Measurements from ENCODE around the gene CPNE2.
"Not testable (repeated sequence)": the region's sequence is repeated elsewhere in the genome, so short reads cannot be mapped to it uniquely, and the experiment has no call there.

The CPNE2 gene

DNA sequence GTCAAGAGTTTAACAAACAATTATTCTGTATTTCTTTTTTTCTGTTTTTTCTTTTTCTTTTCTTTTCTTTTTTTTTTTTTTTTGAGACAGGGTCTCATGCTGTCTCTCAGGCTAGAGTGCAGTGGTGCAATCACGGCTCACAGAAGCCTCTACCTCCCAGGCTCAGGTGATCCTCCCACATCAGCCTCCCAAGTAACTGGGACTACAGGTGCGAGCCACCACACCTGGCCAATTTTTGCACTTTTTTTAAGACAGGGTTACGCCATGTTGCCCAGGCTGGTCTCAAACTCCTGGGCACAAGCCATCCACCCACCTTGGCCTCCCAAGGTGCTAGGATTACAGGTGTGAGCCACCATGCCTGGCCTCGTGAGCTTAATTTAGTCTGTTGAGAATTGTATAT lies 97.1 kb downstream of the CPNE2 start:
- H3K18ac ChIP-seq (ENCODE audit: low read length); H3K4me3 ChIP-seq (ENCODE audit: low read length); H3K4me2 ChIP-seq (ENCODE audit: low read length); H2AK5ac ChIP-seq (ENCODE audit: low read length); H3K27ac ChIP-seq (ENCODE audit: low read depth, low read length); H2BK15ac ChIP-seq (replicated peaks; ENCODE audit: low read depth); DNase-seq; H3K4me1 ChIP-seq (ENCODE audit: control insufficient read depth, low read depth, low read length); H2BK120ac ChIP-seq (ENCODE audit: low read depth, low read length); H2BK5ac ChIP-seq (ENCODE audit: low read length); H3K4ac ChIP-seq (ENCODE audit: low read depth, low read length); H4K5ac ChIP-seq (ENCODE audit: low read length); H3K23ac ChIP-seq (ENCODE audit: low read length); H4K8ac ChIP-seq (ENCODE audit: low read depth, low read length); H3K27me3 ChIP-seq (ENCODE audit: insufficient read depth, low read length, poor library complexity); H3K36me3 ChIP-seq (ENCODE audit: control insufficient read depth, insufficient read depth, low read length); H3K56ac ChIP-seq (ENCODE audit: low read length); H3K9ac ChIP-seq (ENCODE audit: low read length): not testable (repeated sequence)
- no CpG with 5 or more reads among the region's 4 CpGs for WGBS (ENCODE audit: extremely low coverage, insufficient coverage, low lambda C conversion rate)
- peaks cover 31% of the 10 kb centered on the region for H3K79me2 ChIP-seq (ENCODE audit: control insufficient read depth, insufficient read depth, low read length)
- H3K79me1 ChIP-seq (ENCODE audit: low read length), result peaks cover 13% of the 10 kb centered on the region

DNA sequence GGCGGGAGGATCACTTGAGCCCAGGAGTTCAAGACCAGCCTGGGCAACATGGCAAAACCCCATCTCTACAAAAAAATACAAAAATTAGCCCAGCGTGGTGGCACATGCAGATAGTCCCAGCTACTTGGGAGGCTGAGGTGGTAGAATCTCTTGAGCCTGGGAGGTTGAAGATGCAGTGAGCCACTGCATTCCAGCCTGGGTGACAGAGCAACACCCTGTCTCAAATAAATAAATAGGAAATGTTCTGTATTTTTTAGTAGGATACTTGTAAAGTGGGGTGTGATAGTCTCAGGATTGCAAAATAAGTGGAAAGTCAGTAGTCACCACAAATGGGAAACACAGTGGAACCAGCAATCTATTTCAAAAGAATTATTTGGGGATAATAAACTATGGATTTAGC lies 97.8 kb downstream of the CPNE2 start:
- Histone ChIP-seq H3K18ac (ENCODE audit: low read length) (no peak overlapping the region), H3K79me1 (ENCODE audit: low read length) (peaks cover 11% of the 10 kb centered on the region)

DNA sequence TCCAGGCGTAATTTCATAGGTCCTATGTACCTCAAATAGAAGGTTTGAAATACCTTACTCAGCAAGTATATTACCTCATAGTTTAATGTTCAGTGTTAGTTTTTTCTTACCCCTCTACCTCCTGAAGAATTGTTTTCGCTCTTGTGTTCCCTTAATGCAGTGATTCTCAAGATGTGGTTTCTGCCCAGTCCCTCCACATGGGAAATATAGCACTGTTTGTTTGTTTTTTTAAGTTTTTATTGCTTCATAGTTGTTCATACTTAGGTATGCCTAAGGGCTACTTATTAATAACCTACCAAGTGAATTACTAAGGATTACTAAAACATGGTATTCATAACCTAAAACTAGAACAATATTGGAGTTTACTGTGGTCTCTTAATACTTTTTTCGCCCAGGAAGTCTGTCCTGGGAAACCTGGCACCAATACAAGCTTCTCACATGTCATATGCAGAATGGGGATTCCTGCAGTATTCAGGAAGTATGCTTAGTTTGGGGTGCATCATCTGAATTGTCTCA lies 98.7 kb downstream of the CPNE2 start:
- no peak overlapping the region for H3K56ac ChIP-seq (ENCODE audit: low read length)
- WGBS (ENCODE audit: extremely low coverage, insufficient coverage, low lambda C conversion rate), result no CpG with 5 or more reads among the region's 3 CpGs
- H2AK5ac ChIP-seq (ENCODE audit: low read length), result no peak overlapping the region
- H3K27me3 ChIP-seq (ENCODE audit: insufficient read depth, low read length, poor library complexity), result no peaks in the 10 kb centered on the region
- H3K9ac ChIP-seq (ENCODE audit: low read length), result no peak overlapping the region
- no peak overlapping the region for H3K4ac ChIP-seq (ENCODE audit: low read depth, low read length)
- H3K4me1 ChIP-seq (ENCODE audit: control insufficient read depth, low read depth, low read length), result peaks cover 3% of the 10 kb centered on the region
- H4K8ac ChIP-seq (ENCODE audit: low read depth, low read length), result no peak overlapping the region
- H2BK15ac ChIP-seq (replicated peaks; ENCODE audit: low read depth), result no peak overlapping the region
- no peak overlapping the region for H3K4me2 ChIP-seq (ENCODE audit: low read length)
- H3K18ac ChIP-seq (ENCODE audit: low read length), result no peak overlapping the region
- no peak overlapping the region for H3K23ac ChIP-seq (ENCODE audit: low read length)
- no peak overlapping the region for H3K27ac ChIP-seq (ENCODE audit: low read depth, low read length)
- no peaks in the 10 kb centered on the region for H3K36me3 ChIP-seq (ENCODE audit: control insufficient read depth, insufficient read depth, low read length)
- no peak for DNase-seq
- H4K5ac ChIP-seq (ENCODE audit: low read length), result no peak overlapping the region
- peaks cover 22% of the 10 kb centered on the region for H3K79me2 ChIP-seq (ENCODE audit: control insufficient read depth, insufficient read depth, low read length)
- H2BK120ac ChIP-seq (ENCODE audit: low read depth, low read length), result no peak overlapping the region
- no peak overlapping the region for H3K4me3 ChIP-seq (ENCODE audit: low read length)
- H2BK5ac ChIP-seq (ENCODE audit: low read length), result no peak overlapping the region
- H3K79me1 ChIP-seq (ENCODE audit: low read length), result peaks cover 7% of the 10 kb centered on the region

More for the DNA sequence above, 97.8 kb downstream of the CPNE2 start:
- H3K4me2 ChIP-seq (ENCODE audit: low read length), result no peak overlapping the region
- H3K4ac ChIP-seq (ENCODE audit: low read depth, low read length), result no peak overlapping the region
- no peak overlapping the region for H2BK15ac ChIP-seq (replicated peaks; ENCODE audit: low read depth)
- no peak overlapping the region for H2BK5ac ChIP-seq (ENCODE audit: low read length)
- H4K5ac ChIP-seq (ENCODE audit: low read length), result no peak overlapping the region
- no peak for DNase-seq
- H3K56ac ChIP-seq (ENCODE audit: low read length), result no peak overlapping the region
- no peak overlapping the region for H2AK5ac ChIP-seq (ENCODE audit: low read length)
- no peak overlapping the region for H3K27ac ChIP-seq (ENCODE audit: low read depth, low read length)
- no peak overlapping the region for H2BK120ac ChIP-seq (ENCODE audit: low read depth, low read length)
- no peaks in the 10 kb centered on the region for H3K27me3 ChIP-seq (ENCODE audit: insufficient read depth, low read length, poor library complexity)
- H3K4me1 ChIP-seq (ENCODE audit: control insufficient read depth, low read depth, low read length), result peaks cover 3% of the 10 kb centered on the region
- no peaks in the 10 kb centered on the region for H3K36me3 ChIP-seq (ENCODE audit: control insufficient read depth, insufficient read depth, low read length)
- H3K9ac ChIP-seq (ENCODE audit: low read length), result no peak overlapping the region
- no peak overlapping the region for H4K8ac ChIP-seq (ENCODE audit: low read depth, low read length)
- WGBS (ENCODE audit: extremely low coverage, insufficient coverage, low lambda C conversion rate), result no CpG with 5 or more reads among the region's 2 CpGs
- H3K79me2 ChIP-seq (ENCODE audit: control insufficient read depth, insufficient read depth, low read length), result peaks cover 27% of the 10 kb centered on the region
- H3K4me3 ChIP-seq (ENCODE audit: low read length), result no peak overlapping the region
- no peak overlapping the region for H3K23ac ChIP-seq (ENCODE audit: low read length)

DNA sequence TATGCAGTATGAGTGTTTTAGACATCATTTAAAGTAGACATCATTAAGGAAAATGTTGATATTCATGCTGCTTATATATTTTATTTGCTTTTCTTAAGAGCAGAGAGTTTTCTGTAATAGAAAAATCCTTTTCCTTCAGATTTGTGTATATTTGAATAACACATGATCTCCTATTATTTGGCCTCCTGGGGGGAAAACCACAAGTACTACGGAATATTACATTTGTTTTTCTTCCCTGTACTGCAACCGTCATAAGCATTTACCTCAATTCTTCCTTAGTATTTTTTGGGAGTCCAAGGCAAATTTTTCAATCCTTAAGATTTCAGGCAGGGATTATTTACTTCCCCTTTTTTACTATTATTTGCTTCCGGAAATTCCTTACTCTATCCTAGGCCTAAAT lies 99.8 kb downstream of the CPNE2 start:
- no peak overlapping the region for H2BK15ac ChIP-seq (replicated peaks; ENCODE audit: low read depth)
- H2BK120ac ChIP-seq (ENCODE audit: low read depth, low read length), result no peak overlapping the region
- no peak overlapping the region for H3K4me3 ChIP-seq (ENCODE audit: low read length)
- H3K27me3 ChIP-seq (ENCODE audit: insufficient read depth, low read length, poor library complexity), result no peaks in the 10 kb centered on the region
- no peak overlapping the region for H3K4ac ChIP-seq (ENCODE audit: low read depth, low read length)
- H3K9ac ChIP-seq (ENCODE audit: low read length), result no peak overlapping the region
- peaks cover 3% of the 10 kb centered on the region for H3K4me1 ChIP-seq (ENCODE audit: control insufficient read depth, low read depth, low read length)
- H3K56ac ChIP-seq (ENCODE audit: low read length), result no peak overlapping the region
- no peaks in the 10 kb centered on the region for H3K36me3 ChIP-seq (ENCODE audit: control insufficient read depth, insufficient read depth, low read length)
- no peak overlapping the region for H2AK5ac ChIP-seq (ENCODE audit: low read length)
- no peak overlapping the region for H4K5ac ChIP-seq (ENCODE audit: low read length)
- H4K8ac ChIP-seq (ENCODE audit: low read depth, low read length), result no peak overlapping the region
- DNase-seq, result no peak
- H3K4me2 ChIP-seq (ENCODE audit: low read length), result no peak overlapping the region
- no CpG with 5 or more reads among the region's 3 CpGs for whole genome bisulfite sequencing (ENCODE audit: extremely low coverage, insufficient coverage, low lambda C conversion rate)
- H3K79me1 ChIP-seq (ENCODE audit: low read length), result peaks cover 8% of the 10 kb centered on the region
- no peak overlapping the region for H3K27ac ChIP-seq (ENCODE audit: low read depth, low read length)
- no peak overlapping the region for H3K18ac ChIP-seq (ENCODE audit: low read length)
- no peak overlapping the region for H3K23ac ChIP-seq (ENCODE audit: low read length)
- peaks cover 22% of the 10 kb centered on the region for H3K79me2 ChIP-seq (ENCODE audit: control insufficient read depth, insufficient read depth, low read length)
- no peak overlapping the region for H2BK5ac ChIP-seq (ENCODE audit: low read length)

DNA sequence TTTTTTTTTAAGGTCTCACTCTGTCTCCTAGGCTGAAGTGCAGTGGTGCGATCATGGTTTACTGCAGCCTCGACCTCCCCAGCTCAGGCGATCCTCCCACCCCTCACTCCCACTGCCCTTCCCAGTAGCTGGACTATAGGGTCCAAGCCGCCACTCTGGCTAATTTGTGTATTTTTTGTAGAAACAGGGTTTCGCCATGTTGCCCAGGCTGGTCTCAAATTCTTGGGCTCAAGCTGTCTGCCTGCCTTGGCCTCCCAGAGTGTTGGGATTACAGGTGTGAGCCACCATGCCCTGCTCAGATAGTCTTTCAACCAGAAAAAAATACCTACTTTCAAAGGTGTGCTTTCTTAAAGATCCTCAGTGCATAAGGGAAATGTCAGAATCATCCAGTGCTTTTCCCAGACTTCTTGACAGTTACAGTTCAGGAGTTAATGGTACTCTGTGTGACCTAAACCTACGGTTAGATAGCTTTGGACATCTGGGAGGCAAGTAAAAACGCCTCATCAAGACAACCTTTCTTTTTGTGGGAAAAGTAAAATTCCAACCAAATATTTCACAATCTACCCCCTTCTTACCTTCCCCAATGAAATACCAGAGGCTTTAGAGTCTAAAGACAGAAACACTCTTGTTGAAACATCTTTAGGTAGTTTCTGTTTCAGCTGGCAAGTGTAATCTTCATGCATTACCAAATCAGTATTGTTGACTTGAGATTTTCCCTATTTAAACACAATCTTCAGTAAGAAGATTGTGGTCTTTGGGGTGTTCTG lies 100.5 kb downstream of the CPNE2 start:
- no peak overlapping the region for H3K4ac ChIP-seq (ENCODE audit: low read depth, low read length)
- no peak overlapping the region for H3K56ac ChIP-seq (ENCODE audit: low read length)
- no peaks in the 10 kb centered on the region for H3K36me3 ChIP-seq (ENCODE audit: control insufficient read depth, insufficient read depth, low read length)
- no peak overlapping the region for H2AK5ac ChIP-seq (ENCODE audit: low read length)
- H2BK120ac ChIP-seq (ENCODE audit: low read depth, low read length), result no peak overlapping the region
- no peaks in the 10 kb centered on the region for H3K27me3 ChIP-seq (ENCODE audit: insufficient read depth, low read length, poor library complexity)
- H3K9ac ChIP-seq (ENCODE audit: low read length), result no peak overlapping the region
- H4K8ac ChIP-seq (ENCODE audit: low read depth, low read length), result no peak overlapping the region
- H3K4me2 ChIP-seq (ENCODE audit: low read length), result no peak overlapping the region
- H3K23ac ChIP-seq (ENCODE audit: low read length), result no peak overlapping the region
- H3K4me3 ChIP-seq (ENCODE audit: low read length), result no peak overlapping the region
- H3K79me1 ChIP-seq (ENCODE audit: low read length), result peaks cover 7% of the 10 kb centered on the region
- WGBS (ENCODE audit: extremely low coverage, insufficient coverage, low lambda C conversion rate), result no CpG with 5 or more reads among the region's 7 CpGs
- no peak overlapping the region for H2BK5ac ChIP-seq (ENCODE audit: low read length)
- no peak overlapping the region for H2BK15ac ChIP-seq (replicated peaks; ENCODE audit: low read depth)
- no peak overlapping the region for H3K18ac ChIP-seq (ENCODE audit: low read length)
- peaks cover 1% of the 10 kb centered on the region for H3K4me1 ChIP-seq (ENCODE audit: control insufficient read depth, low read depth, low read length)
- H4K5ac ChIP-seq (ENCODE audit: low read length), result no peak overlapping the region
- no peak for DNase-seq
- peaks cover 16% of the 10 kb centered on the region for H3K79me2 ChIP-seq (ENCODE audit: control insufficient read depth, insufficient read depth, low read length)
- no peak overlapping the region for H3K27ac ChIP-seq (ENCODE audit: low read depth, low read length)

DNA sequence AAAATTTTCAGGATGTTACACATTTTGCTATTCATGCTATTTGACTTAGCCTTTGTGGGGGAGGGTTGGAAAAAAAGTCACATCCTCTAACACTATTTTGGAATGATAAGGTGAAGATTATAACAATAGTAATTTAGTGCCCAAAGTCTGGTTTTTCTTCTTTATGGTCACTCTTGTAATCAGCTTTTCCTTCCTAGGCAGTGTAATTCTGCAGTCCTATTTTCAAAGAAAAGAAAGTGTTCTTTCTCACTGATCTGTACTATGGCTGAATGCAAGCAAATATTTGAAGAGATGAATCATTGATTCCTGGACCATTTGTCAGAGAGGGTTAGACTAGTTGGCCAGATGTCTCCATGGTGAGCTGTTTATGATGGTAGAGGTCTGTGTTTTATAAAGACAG lies 102.1 kb downstream of the CPNE2 start:
- Histone ChIP-seq H3K4me1 (ENCODE audit: control insufficient read depth, low read depth, low read length) (no peaks in the 10 kb centered on the region), H3K27ac (ENCODE audit: low read depth, low read length) (no peak overlapping the region)

More for the DNA sequence above, 102.1 kb downstream of the CPNE2 start:
- peak; percentile 26 for DNase-seq
- Histone ChIP-seq H3K23ac (ENCODE audit: low read length) (no peak overlapping the region), H3K4ac (ENCODE audit: low read depth, low read length) (no peak overlapping the region), H2AK5ac (ENCODE audit: low read length) (no peak overlapping the region), H3K4me2 (ENCODE audit: low read length) (no peak overlapping the region), H3K79me2 (ENCODE audit: control insufficient read depth, insufficient read depth, low read length) (peaks cover 11% of the 10 kb centered on the region), H3K56ac (ENCODE audit: low read length) (no peak overlapping the region), H3K79me1 (ENCODE audit: low read length) (peaks cover 7% of the 10 kb centered on the region), H2BK120ac (ENCODE audit: low read depth, low read length) (no peak overlapping the region), H4K5ac (ENCODE audit: low read length) (no peak overlapping the region), H3K36me3 (ENCODE audit: control insufficient read depth, insufficient read depth, low read length) (no peaks in the 10 kb centered on the region), H4K8ac (ENCODE audit: low read depth, low read length) (no peak overlapping the region), H3K4me3 (ENCODE audit: low read length) (no peak overlapping the region), H3K27me3 (ENCODE audit: insufficient read depth, low read length, poor library complexity) (no peaks in the 10 kb centered on the region), H2BK5ac (ENCODE audit: low read length) (no peak overlapping the region), H3K9ac (ENCODE audit: low read length) (no peak overlapping the region), H3K18ac (ENCODE audit: low read length) (no peak overlapping the region), H2BK15ac (replicated peaks; ENCODE audit: low read depth) (no peak overlapping the region)

Measured in mesendoderm (in vitro differentiated cells).